GM18858 (cell line): ENCODE measurements around the gene LRRK1.

Experiments used
- ATAC-seq: cut with Tn5 transposase; IDR thresholded peaks from one replicate; pipeline ENCODE4 v1.9.1; 2021; ENCODE audit not compliant: unreplicated experiment

Gene LRRK1

DNA sequence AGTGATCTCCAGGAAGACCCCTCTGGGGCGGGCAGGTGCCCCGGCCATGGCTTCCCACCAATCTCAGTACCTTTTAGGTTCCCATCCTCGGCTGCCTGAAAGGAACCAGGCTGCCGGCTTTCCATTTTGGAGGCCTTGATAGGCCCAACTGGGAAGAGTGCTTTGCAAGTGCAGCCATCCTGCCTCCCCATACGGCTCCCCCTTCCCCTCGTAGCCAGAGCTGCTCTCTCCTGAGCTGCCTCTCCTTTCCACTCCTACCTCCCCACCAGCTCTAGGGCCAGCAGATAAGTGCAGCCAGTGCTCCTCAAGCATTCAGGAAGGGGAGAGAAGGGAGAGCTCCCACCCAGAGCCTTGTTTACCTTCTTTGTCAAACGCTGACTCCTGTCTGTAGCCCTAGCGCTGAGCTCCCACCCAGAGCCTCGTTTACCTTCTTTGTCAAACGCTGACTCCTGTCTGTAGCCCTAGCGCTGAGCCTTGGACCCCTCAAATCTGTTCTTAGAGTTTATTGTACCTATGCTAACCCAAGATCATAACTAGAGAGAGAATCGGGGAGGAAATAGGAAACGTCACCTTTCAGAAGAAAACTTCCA is 133.0 kb downstream of the LRRK1 start:
- ATAC-seq = no peak

DNA sequence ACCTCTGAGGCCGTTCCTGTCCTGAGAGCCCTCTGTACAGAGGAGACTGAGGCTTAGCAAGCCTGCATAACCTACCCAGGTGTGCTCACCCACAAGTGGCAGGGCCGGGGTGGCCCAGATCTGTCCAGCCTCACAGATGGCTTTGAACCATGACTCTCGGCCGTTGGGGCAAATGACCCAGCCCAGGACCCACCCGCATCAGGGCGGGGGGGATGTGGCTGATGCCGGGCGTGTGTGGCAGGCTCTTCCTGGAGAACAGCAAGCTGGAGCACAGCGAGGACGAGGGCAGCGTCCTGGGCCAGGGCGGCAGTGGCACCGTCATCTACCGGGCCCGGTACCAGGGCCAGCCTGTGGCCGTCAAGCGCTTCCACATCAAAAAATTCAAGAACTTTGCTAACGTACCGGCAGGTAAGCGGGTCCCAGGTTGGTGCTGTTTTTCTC is 133.5 kb downstream of the LRRK1 start:
- ATAC-seq = no peak

DNA sequence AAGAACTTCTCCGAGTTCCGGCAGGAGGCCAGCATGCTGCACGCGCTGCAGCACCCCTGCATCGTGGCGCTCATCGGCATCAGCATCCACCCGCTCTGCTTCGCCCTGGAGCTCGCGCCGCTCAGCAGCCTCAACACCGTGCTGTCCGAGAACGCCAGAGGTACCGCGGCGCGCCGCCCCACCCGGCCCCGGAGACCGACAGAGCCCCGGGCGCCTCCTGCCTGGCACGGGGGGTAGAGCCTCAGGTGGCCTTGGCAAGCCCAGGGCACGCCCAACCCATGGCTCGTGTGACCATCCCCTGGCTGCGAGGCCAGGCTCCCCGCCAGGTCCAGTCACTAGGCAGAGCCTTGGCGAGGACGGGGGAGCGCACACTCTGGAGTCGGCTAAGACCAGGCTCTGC is 134.1 kb downstream of the LRRK1 start:
- ATAC-seq = no peak

DNA sequence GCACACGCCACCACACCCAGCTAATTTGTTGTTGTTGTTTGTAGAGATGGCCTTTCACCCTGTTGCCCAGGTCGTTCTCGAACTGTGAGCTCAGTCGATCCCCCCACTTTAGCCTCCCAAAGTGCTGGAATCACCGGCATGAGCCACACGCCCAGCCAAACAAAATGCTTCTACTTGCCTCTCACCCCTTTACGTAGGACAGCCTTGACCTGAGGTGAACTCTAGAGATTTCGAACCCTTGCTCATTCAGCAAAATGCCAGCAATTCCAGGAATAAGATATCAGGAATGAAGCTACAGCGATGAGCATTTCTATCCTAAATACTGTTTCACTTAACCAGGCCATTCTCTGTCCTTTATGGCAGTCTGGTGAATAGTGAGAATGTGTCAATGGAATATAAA is 135.0 kb downstream of the LRRK1 start:
- no peak for ATAC-seq

DNA sequence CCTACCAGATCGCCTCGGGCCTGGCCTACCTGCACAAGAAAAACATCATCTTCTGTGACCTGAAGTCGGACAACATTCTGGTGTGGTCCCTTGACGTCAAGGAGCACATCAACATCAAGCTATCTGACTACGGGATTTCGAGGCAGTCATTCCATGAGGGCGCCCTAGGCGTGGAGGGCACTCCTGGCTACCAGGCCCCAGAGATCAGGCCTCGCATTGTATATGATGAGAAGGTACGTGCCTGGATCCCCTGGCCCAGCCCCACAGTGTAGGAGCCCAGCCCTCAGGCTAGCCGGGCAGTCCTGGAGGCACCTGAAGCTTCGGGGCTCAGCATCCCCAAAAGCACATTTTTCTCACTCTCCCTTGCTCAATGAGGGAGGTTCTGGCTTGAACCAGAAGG is 135.8 kb downstream of the LRRK1 start:
- no peak for ATAC-seq

DNA sequence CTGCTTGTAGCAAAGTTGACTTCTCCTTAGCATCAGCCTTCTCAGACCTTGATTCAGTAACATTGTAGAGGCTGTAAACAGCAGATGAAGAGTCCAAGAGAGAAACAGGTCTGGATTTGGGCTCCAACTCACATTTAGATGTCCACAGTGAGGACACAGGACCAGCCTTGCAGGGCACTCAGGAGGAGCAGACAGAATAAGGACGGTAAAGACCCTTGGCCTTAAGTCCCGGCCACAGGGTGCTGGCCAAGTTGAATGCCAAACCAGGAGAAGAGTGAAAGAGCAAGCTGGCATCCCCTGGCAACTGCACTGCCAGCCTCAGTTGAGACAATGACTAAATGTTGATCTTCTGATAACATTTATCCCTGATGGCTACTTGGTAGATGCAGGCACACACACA is 136.3 kb downstream of the LRRK1 start:
- ATAC-seq = no peak

DNA sequence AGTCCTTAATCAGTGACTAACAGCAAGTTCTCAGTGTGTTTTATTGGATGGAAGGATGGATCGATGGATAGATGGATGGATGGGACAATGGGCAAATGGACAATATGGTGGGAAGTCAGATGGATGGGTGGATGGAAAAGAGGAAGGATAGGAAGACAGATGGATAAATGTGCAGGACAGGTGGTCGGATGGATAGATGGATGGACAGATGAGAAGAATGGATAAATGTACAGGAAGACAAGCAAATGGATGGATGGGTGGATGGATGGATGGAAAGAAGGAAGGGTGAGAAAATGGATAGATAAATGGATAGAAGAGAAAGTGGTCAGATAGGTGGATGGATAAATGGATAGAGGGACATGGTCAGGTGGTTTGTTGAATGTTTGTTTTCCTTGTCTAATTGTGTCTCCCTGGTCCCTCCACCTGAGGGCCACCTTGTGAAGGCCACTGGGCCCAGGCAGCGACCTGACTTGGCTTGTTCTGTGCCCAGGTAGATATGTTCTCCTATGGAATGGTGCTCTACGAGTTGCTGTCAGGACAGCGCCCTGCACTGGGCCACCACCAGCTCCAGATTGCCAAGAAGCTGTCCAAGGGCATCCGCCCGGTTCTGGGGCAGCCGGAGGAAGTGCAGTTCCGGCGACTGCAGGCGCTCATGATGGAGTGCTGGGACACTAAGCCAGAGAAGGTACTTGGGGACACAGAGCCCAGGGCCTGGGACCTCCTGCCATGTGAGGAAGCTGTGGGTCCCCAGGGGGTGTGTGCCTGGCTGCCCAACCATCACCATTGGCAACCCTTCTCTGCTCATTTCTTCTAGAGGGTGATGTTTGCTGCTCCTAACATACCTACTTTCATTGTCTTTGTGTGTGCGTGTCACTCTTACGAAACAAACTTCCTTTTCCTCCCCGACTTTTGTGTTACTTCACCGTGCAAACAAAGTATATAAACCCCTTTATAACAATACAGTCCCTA is 137.5 kb downstream of the LRRK1 start:
- no peak for ATAC-seq

DNA sequence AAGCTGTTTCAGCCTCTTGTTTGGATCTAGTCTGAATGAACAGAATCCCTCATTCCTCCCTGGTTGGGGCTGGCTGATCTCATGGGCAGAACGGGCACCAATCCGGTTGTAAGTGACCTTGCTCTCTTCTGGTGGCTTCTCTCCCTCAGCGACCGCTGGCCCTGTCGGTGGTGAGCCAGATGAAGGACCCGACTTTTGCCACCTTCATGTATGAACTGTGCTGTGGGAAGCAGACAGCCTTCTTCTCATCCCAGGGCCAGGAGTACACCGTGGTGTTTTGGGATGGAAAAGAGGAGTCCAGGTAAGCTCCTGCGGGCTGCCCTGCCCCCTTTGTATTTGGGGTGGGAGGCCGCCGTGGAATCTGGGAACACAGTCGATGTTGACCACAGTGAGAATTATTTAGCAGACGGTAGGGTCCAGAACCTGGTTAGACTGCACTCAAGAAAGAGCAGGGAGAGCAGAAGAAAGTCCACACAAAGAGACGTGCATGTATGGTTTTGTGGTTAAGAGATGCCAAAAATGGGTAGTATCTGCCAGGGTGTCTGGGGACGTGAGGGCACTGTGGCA is 138.8 kb downstream of the LRRK1 start:
- no peak for ATAC-seq

DNA sequence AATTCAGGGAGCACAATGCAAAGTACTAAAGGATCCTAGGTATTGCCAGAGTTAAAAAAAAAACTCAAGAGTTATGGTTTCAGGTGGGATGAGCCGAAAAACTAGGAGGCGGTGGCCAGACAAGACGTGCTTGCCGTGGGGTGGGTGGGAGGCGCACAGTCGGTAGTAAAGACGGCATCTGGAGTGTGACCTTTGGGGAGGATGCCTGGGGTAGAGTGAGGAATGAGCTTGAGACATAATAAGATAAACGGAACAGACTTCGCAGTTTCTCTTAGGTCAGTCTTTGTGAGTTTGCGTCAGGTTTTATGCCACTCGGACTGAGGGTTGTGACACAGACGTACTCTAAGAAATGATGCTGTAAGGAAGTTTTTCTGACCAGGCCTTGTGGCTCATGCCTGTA is 139.6 kb downstream of the LRRK1 start:
- ATAC-seq = no peak

DNA sequence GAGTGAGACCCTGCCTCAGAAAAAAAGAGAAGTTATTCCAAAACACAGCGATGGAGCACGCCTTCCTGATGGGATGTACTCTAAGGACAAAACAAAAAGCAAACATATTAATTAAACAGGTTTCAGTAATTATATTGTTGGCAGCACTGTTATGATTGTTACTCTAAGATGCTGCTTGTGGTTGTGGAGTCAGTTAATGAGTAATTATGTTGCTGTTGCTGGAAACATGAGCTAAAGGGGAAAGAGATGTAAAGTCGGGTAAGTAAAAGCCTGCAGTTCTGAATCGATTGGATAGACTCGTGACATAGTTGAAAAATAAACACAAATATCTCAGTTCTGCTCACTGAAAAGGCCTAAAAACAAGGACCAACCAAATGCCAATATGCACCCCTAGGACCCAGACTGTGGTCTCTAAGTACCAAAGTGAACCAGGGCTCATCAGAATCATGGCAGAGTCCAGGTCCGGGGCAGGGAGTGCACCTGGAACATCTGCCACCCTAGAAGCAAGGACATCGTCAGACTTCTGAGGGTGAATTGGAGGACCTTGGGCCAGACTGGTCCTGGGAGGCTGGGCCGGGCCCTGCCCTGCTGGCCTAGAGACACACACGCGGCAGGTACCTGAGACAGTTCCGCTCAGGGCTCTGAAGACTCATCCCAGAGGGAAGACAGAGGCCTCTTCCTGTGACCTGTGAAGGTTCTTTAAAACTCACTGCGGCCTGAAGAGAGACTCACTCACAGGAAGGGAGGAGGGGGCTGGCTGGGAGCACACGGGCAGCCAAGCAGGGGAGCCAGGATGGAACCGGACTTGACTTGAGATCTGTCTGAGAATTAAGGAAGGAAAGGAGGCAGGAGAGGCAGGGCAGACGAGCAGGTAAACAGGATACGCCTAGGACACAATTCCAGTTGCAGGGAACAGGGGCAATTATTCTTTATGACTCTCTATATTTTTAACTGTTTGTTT is 140.5 kb downstream of the LRRK1 start:
- ATAC-seq = no peak

DNA sequence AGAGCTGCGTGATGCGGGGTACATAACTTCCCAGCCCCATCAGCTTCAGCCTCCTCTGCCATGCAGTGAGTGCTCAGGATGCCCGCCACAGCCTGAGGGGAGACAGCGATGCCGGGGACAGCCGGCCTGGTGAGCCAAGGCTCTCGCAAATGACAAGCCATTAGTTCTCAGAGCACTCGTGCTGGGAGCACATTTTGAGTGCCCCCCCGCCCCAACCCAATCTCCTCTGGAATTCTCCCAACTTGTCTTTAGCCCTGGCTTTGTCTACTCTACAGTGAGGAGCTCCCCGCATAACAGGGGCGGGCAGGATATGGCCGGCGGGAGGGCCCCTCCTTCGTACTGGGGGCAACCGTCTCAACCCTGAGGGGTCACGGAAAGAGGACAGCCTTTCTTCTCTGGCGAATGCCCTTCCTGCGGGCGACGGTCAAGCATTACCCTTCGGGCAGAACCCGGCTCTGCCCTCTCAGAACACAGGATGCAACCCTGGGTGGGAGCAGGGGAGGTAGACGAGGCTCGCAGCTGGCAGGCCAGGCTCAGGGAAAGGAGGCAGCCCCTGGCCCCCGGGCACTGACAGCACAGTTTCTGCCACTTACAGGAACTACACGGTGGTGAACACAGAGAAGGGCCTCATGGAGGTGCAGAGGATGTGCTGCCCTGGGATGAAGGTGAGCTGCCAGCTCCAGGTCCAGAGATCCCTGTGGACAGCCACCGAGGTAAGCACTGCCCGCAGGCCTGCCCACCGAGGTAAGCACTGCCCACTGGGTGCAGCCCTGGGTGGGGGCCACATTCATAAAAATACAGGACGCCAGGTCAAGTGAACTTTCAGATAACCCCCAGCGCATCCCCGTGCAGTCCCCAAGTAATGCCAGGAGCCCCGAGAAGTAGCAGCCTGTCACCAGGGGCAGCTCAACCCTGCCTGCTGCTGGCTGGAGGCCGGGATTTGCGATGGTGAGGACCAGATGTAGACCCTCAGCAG is 141.7 kb downstream of the LRRK1 start:
- no peak for ATAC-seq

DNA sequence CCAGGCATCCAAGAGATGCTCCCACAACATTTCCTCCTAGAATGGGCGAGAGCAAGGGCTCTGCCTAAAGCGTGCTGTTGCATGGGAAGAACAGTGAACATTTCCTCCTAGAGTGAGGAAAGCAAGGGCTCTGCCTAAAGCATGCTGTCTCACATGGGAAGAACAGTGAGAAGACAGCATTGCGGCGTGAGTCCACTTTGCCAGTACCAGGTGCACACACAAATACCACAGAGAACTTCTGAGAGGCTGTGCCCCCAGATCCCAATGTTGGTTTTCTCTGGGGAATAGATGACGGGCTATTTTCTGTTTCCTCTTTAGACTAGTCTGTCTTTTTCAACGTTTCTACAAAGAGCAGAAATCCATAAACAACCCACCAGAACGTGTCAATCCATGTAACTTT is 142.9 kb downstream of the LRRK1 start:
- no peak for ATAC-seq

DNA sequence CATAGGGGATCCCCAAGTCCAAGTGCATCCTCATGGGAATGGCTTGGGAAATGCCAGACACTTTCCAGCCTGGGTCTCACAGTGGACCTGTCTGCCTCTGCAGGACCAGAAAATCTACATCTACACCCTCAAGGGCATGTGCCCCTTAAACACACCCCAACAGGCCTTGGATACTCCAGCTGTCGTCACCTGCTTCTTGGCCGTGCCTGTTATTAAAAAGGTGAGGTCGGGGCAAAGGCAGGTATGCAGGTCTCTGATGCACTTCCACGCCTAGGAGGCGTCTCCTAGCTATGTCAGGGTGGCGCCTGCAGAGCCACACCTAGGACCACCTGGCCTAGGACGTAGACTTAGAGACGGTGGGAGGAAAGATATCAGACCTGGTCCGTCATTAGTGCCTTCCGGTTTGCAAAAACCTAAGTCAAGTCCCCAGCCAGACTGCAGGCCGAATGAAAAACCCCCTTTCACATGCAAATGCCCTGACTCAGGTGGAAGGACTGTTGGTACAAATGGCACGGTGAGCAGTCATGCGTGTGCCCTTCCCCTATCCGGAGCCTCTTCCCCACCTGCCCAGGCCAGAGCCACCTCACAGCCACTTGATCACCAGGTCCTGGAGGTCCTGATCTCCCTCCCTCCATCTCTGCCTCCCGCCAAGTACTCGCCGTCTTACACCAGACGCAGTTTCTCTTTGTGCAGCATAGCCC is 143.5 kb downstream of the LRRK1 start:
- ATAC-seq = no peak

DNA sequence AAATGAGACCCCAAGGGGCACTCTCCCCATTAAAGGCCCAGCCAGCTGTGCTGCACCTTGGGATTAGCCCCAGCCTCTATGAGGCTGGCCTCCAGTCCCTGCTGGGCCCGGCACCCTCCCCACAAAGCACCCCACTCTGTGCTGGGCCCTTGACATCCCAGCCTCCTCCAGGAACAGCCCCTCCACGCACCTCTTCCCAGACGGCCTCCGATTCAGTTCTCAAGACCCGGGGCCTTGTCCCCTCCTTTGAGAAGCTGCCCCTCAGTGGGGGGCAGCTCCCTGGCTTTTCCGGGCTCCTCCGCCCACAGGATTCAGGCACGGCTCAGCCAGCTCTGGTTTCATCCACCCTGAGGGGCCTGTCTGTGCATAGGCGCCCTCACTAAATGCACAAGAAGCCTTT is 144.1 kb downstream of the LRRK1 start:
- ATAC-seq = no peak

DNA sequence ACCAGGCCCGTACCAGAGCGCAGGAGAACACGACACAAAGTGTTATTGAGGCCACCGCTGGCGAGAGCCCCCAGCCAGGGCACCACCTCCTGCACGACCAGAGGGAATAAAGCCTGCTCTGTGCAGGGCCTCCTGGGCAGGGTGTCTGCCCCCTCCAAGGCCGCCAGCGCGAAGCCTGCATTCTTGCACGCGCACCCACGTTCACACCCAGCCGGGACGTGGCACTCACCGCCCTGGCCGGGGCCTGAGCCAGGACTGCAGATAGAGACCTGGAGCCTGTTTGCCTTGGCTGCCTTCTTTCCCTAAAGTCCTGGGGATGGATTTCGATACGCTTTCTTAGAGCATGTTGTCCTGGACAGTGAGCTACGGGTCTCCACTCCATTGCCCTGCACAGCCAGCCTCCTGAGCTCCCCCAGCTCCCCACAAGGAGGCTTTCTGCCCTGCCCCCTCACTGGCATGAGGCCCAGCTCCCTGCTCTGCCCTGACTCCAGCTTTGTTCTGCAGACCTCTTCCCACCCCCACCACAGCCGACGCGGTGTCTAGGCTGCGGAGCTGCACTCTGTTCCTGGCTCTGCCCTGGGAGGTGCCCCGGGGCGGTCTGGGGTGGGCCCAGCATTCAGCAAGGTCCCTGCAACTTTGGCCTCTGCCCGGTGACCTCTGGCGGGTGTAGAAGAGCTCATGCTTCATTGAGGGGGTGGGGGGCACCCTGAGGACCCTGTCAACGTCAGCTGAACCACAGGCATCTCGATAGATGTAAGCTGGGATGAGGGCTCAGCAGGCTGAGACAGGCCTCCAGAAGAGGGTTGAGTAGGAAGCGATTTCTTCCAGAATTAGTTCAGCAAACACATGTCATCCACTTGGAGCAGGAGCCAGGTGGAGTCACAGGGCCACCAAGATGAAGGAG is 145.0 kb downstream of the LRRK1 start:
- no peak for ATAC-seq

DNA sequence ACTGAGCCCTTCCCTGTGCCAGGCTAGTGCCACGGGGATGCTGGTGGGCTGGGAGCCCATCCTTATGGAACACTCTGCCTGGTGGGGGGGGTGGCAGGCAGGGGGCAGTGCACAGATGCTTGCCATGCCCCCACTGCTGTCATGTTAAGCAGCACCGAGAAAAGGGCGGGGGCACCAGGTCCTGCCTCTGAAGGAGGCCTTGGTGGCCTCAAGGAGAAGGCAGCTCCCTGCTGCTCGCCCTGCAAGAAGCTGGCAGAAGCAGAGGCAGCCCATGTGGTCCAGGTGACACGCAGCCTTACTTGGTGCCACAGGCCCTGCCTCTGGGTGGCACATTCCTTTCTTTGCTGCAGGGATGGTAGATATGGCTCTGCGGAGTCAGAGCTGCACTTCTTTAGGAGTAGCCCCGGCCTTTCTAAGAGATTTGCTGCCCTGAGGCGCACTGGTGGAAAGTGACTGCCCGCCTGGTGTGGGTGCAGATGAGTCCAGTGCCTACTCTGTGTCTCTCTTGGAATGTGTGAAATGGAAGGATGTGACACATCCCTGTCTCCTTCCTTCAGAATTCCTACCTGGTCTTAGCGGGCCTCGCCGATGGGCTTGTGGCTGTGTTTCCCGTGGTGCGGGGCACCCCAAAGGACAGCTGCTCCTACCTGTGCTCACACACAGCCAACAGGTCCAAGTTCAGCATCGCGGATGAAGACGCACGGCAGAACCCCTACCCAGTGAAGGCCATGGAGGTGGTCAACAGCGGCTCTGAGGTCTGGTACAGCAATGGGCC is 145.8 kb downstream of the LRRK1 start:
- no peak for ATAC-seq

DNA sequence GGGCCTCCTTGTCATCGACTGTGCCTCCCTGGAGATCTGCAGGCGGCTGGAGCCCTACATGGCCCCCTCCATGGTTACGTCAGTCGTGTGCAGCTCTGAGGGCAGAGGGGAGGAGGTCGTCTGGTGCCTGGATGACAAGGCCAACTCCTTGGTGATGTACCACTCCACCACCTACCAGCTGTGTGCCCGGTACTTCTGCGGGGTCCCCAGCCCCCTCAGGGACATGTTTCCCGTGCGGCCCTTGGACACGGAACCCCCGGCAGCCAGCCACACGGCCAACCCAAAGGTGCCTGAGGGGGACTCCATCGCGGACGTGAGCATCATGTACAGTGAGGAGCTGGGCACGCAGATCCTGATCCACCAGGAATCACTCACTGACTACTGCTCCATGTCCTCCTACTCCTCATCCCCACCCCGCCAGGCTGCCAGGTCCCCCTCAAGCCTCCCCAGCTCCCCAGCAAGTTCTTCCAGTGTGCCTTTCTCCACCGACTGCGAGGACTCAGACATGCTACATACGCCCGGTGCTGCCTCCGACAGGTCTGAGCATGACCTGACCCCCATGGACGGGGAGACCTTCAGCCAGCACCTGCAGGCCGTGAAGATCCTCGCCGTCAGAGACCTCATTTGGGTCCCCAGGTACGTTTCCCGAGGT is 146.5 kb downstream of the LRRK1 start:
- ATAC-seq = no peak
